Kidney (tissue), 14 donors: ENCODE measurements around the gene ROR1. TPM values are rescaled to one million over a fixed set of nuclear protein-coding genes. Genes with fewer than 3 reads are reported as not detected.

ENCODE experiments used
- DNase-seq, 5 donors: peaks; one replicate each; pipeline ENCODE4 v3.0.0-alpha.2; 2013 to 2020
- FAIRE-seq: peaks from 2 replicates; lab custom pipeline; 2012; peaks lifted over from hg19 to GRCh38; lab: Jason Lieb, UNC
- H3K27ac ChIP-seq, 2 donors: one replicate each; pipeline ENCODE4 v1.7.0; 2013; ENCODE audit warnings: low read depth in 2 of 2, low read length in 2 of 2, inconsistent platforms in 1 of 2
- H3K27me3 ChIP-seq: one replicate; pipeline ENCODE4 v1.7.1; 2013; ENCODE audit warnings: low read length, inconsistent platforms; ENCODE audit not compliant: control insufficient read depth, insufficient read depth
- H3K36me3 ChIP-seq, 3 donors: one replicate each; pipeline versions ENCODE4 v1.7.0 to v1.7.1; 2013; ENCODE audit warnings: low read length in 3 of 3, control low read depth in 1 of 3, inconsistent platforms in 1 of 3; ENCODE audit not compliant: insufficient read depth in 3 of 3, control insufficient read depth in 2 of 3
- H3K4me1 ChIP-seq, 3 donors: one replicate each; pipeline versions ENCODE4 v1.7.0 to v1.7.1; 2013; ENCODE audit warnings: low read length in 3 of 3, inconsistent platforms in 1 of 3, low read depth in 1 of 3; ENCODE audit not compliant: control insufficient read depth in 2 of 3, insufficient read depth in 2 of 3
- H3K4me3 ChIP-seq, 3 donors: one replicate each; pipeline versions ENCODE4 v1.7.0 to v1.8.1; 2013; ENCODE audit warnings: low read length in 3 of 3, control low read depth in 1 of 3, inconsistent platforms in 1 of 3
- H3K9ac ChIP-seq, 3 donors: one replicate each; pipeline versions ENCODE4 v1.7.0 to v1.7.1; 2013; ENCODE audit warnings: low read length in 3 of 3, control low read depth in 1 of 3, inconsistent platforms in 1 of 3
- H3K9me3 ChIP-seq, 3 donors: one replicate each; pipeline versions ENCODE4 v1.7.0 to v1.7.1; 2013; ENCODE audit warnings: low read length in 3 of 3, control low read depth in 1 of 3, inconsistent platforms in 1 of 3; ENCODE audit not compliant: control insufficient read depth in 2 of 3, insufficient read depth in 1 of 3
- intact Hi-C: fragments of 100-400 bp; cut with DNase I; formaldehyde crosslinking; loops from one replicate; pipeline ENCODE4 v1.11.1; 2022
- polyA plus RNA-seq: library from polyadenylated mRNA; stranded (reverse); fragments of 350-450 nt; fragmentation: Illumina TruSeq; extraction: RNeasy Lipid Tissue Mini Kit (QIAGEN cat#74804); gene quantifications from one replicate; pipeline ENCODE4 v1.2.3, GENCODE V29; 2014; ENCODE audit warnings: low read depth, low replicate concordance; ENCODE audit not compliant: insufficient read depth
- total RNA-seq: library from RNA; stranded (reverse); fragmentation: NEBNext Ultra II Directional; extraction: Animal tissue kit (Norgen Biotek cat#: 25700); gene quantifications from one replicate; pipeline ENCODE4 v1.2.1, GENCODE V29; 2021
- TF ChIP-seq, protein P1 (sequence below): IDR thresholded peaks from 3 replicates; pipeline ENCODE4 v1.5.1; 2012; ENCODE audit warnings: mild to moderate bottlenecking, moderate library complexity, borderline replicate concordance; ENCODE audit not compliant: insufficient read depth; ENCODE audit errors: extremely low read depth
- donor health status: control.
- donor health status: control.
- donor health status: control.
- donor health status: control.
- donor health status: control.
- donor health status: DM: yes; HTN: yes; CAD: no.
- donor health status: Normal renal cell carcinoma (clear cell type).

Gene ROR1
- total and polyA plus RNA-seq, 2 donors from 2014 or later, result 0.77 to 8.0 TPM

GRCh38 chr1:63902844-63903589 is 129.2 kb downstream of the ROR1 start:
- no peak overlapping the region for H3K9ac ChIP-seq
- peaks cover 0 to 3% (median 2%) of the 10 kb centered on the region in 3 donors for H3K4me1 ChIP-seq
- intact Hi-C loops, result no loop called here
- no peaks in the 10 kb centered on the region for H3K9me3 ChIP-seq
- FAIRE-seq, result no peak
- TF ChIP-seq, protein P1, sequence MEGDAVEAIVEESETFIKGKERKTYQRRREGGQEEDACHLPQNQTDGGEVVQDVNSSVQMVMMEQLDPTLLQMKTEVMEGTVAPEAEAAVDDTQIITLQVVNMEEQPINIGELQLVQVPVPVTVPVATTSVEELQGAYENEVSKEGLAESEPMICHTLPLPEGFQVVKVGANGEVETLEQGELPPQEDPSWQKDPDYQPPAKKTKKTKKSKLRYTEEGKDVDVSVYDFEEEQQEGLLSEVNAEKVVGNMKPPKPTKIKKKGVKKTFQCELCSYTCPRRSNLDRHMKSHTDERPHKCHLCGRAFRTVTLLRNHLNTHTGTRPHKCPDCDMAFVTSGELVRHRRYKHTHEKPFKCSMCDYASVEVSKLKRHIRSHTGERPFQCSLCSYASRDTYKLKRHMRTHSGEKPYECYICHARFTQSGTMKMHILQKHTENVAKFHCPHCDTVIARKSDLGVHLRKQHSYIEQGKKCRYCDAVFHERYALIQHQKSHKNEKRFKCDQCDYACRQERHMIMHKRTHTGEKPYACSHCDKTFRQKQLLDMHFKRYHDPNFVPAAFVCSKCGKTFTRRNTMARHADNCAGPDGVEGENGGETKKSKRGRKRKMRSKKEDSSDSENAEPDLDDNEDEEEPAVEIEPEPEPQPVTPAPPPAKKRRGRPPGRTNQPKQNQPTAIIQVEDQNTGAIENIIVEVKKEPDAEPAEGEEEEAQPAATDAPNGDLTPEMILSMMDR, result no peak
- H3K27me3 ChIP-seq, result no peaks in the 10 kb centered on the region
- DNase-seq, result no peak
- H3K36me3 ChIP-seq, result no peaks in the 10 kb centered on the region
- H3K4me3 ChIP-seq, result no peak overlapping the region
- no peak overlapping the region for H3K27ac ChIP-seq

- Histone ChIP-seq H3K4me3 (no peak overlapping the region), H3K27me3 (no peaks in the 10 kb centered on the region), H3K4me1 (peaks cover 0 to 4% (median 0%) of the 10 kb centered on the region in 3 donors), H3K9me3 (no peaks in the 10 kb centered on the region), H3K27ac (no peak overlapping the region), H3K9ac (no peak overlapping the region), H3K36me3 (no peaks in the 10 kb centered on the region)
- no peak for DNase-seq
- FAIRE-seq, result no peak
- TF ChIP-seq, protein P1, result no peak
- intact Hi-C loops, result no loop called here
Observed at GRCh38 chr1:63903947-63904610, 130.3 kb downstream of the ROR1 start.

- DNase-seq (no peak), FAIRE-seq (no peak)
- TF ChIP-seq, protein P1, result no peak
- intact Hi-C loops, result no loop called here
- Histone ChIP-seq H3K27me3 (no peaks in the 10 kb centered on the region), H3K27ac (no peak overlapping the region), H3K4me1 (peaks cover 0 to 7% (median 4%) of the 10 kb centered on the region in 3 donors), H3K9ac (no peak overlapping the region), H3K36me3 (no peaks in the 10 kb centered on the region), H3K4me3 (no peak overlapping the region), H3K9me3 (no peaks in the 10 kb centered on the region)
Observed at GRCh38 chr1:63904826-63905225, 131.0 kb downstream of the ROR1 start.
